ENCODE measurements around the gene GALNT1. TPM values are rescaled to one million over a fixed set of nuclear protein-coding genes. Genes with fewer than 3 reads are reported as not detected.

Gene GALNT1
- total RNA-seq, 1 experiment from 2014 or later: 25.6 TPM

- intact Hi-C loops (cut with micrococcal nuclease; ENCODE audit: unreplicated experiment): no loop called here
- Histone ChIP-seq H3K4me1 (ENCODE audit: insufficient read depth, low read length, poor library complexity, severe bottlenecking) (no peaks in the 10 kb centered on the region), H3K4me3 (ENCODE audit: low read depth, low read length, poor library complexity, severe bottlenecking) (no peak overlapping the region), H3K36me3 (ENCODE audit: insufficient read depth, low read length, poor library complexity, severe bottlenecking) (no peaks in the 10 kb centered on the region), H3K27me3 (replicated peaks; ENCODE audit: insufficient read depth, low read depth, low read length, poor library complexity) (no peaks in the 10 kb centered on the region), H3K27ac (ENCODE audit: low read depth, low read length, poor library complexity, severe bottlenecking) (no peak overlapping the region), H3K9me3 (ENCODE audit: low read depth, low read length, poor library complexity, severe bottlenecking) (no peaks in the 10 kb centered on the region)
- no TSS peak for BruUV-seq (replicated peaks)
- no peak for DNase-seq (ENCODE audit: low spot score)
- CTCF ChIA-PET: no interaction called here
- POLR2A ChIA-PET (ENCODE audit: low non-redundant PET): interaction anchor here (0.6 kb wide), 1 partner anchor 27 kb away, joined by 3 read pairs; no protein-coding TSS in a partner anchor
- no peak for TF ChIP-seq EZH2 (IDR thresholded peaks at IDR 0.05; ENCODE audit: borderline replicate concordance, low read depth, low read length, poor library complexity, severe bottlenecking)
- no peak for TF ChIP-seq CTCF (conservative IDR thresholded peaks at IDR 0.05; ENCODE audit: low read depth, low read length)
Measured at GRCh38 chr18:35672897-35673296, 91.4 kb downstream of the GALNT1 start.

GRCh38 chr18:35673682-35674081, 92.1 kb downstream of the GALNT1 start:
- TF ChIP-seq CTCF (conservative IDR thresholded peaks at IDR 0.05; ENCODE audit: low read depth, low read length) (no peak), EZH2 (IDR thresholded peaks at IDR 0.05; ENCODE audit: borderline replicate concordance, low read depth, low read length, poor library complexity, severe bottlenecking) (no peak)
- CTCF ChIA-PET: no interaction called here
- Histone ChIP-seq H3K9me3 (ENCODE audit: low read depth, low read length, poor library complexity, severe bottlenecking) (no peaks in the 10 kb centered on the region), H3K4me1 (ENCODE audit: insufficient read depth, low read length, poor library complexity, severe bottlenecking) (no peaks in the 10 kb centered on the region), H3K4me3 (ENCODE audit: low read depth, low read length, poor library complexity, severe bottlenecking) (no peak overlapping the region), H3K27me3 (replicated peaks; ENCODE audit: insufficient read depth, low read depth, low read length, poor library complexity) (no peaks in the 10 kb centered on the region), H3K27ac (ENCODE audit: low read depth, low read length, poor library complexity, severe bottlenecking) (no peak overlapping the region), H3K36me3 (ENCODE audit: insufficient read depth, low read length, poor library complexity, severe bottlenecking) (no peaks in the 10 kb centered on the region)
- BruUV-seq (replicated peaks): no TSS peak
- DNase-seq (ENCODE audit: low spot score): no peak
- intact Hi-C loops (cut with micrococcal nuclease; ENCODE audit: unreplicated experiment): no loop called here
- POLR2A ChIA-PET (ENCODE audit: low non-redundant PET): interaction anchor here (0.6 kb wide), 1 partner anchor 26 kb away, joined by 3 read pairs; no protein-coding TSS in a partner anchor

GRCh38 chr18:35680139-35680551, 98.6 kb downstream of the GALNT1 start:
- no peak overlapping the region for H3K27ac ChIP-seq (ENCODE audit: low read depth, low read length, poor library complexity, severe bottlenecking)
- intact Hi-C loops (cut with micrococcal nuclease; ENCODE audit: unreplicated experiment): no loop called here
- no peaks in the 10 kb centered on the region for H3K9me3 ChIP-seq (ENCODE audit: low read depth, low read length, poor library complexity, severe bottlenecking)
- POLR2A ChIA-PET (ENCODE audit: low non-redundant PET): no interaction called here
- CTCF ChIA-PET: no interaction called here
- H3K27me3 ChIP-seq (replicated peaks; ENCODE audit: insufficient read depth, low read depth, low read length, poor library complexity): no peaks in the 10 kb centered on the region
- BruUV-seq (replicated peaks): no TSS peak
- H3K36me3 ChIP-seq (ENCODE audit: insufficient read depth, low read length, poor library complexity, severe bottlenecking): no peaks in the 10 kb centered on the region
- no peak overlapping the region for H3K4me3 ChIP-seq (ENCODE audit: low read depth, low read length, poor library complexity, severe bottlenecking)
- no peaks in the 10 kb centered on the region for H3K4me1 ChIP-seq (ENCODE audit: insufficient read depth, low read length, poor library complexity, severe bottlenecking)
- DNase-seq (ENCODE audit: low spot score): no peak
- TF ChIP-seq CTCF (conservative IDR thresholded peaks at IDR 0.05; ENCODE audit: low read depth, low read length): no peak
- TF ChIP-seq EZH2 (IDR thresholded peaks at IDR 0.05; ENCODE audit: borderline replicate concordance, low read depth, low read length, poor library complexity, severe bottlenecking): no peak
